K562 (cell line): ENCODE measurements around the gene RNF43. TPM values are rescaled to one million over a fixed set of nuclear protein-coding genes. Genes with fewer than 3 reads are reported as not detected.

Experiments used
- ARNT ChIP-seq, 2 experiments: fragments of 450-650 bp; IDR thresholded peaks; 2 replicates each; pipeline ENCODE4 v1.6.1; 2016; ENCODE audit warnings: mild to moderate bottlenecking in 1 of 2
- DACH1 ChIP-seq: fragments of 450-650 bp; IDR thresholded peaks from 2 replicates; pipeline ENCODE4 v1.6.1; 2018; ENCODE audit not compliant: partially characterized antibody
- E2F5 ChIP-seq: sonication (generic); formaldehyde crosslinking; IDR thresholded peaks from 2 replicates; pipeline ENCODE4 v1.8.0; 2022; ENCODE audit warnings: mild to moderate bottlenecking, missing genetic modification reagents
- EGR1 ChIP-seq: fragments of 450-650 bp; conservative IDR thresholded peaks from 2 replicates; pipeline ENCODE4 v1.6.1; 2017; ENCODE audit warnings: mild to moderate bottlenecking
- FOXK1 ChIP-seq: sonication (generic); formaldehyde crosslinking; IDR thresholded peaks from 2 replicates; pipeline ENCODE4 v1.8.0; 2022; ENCODE audit warnings: missing genetic modification reagents, mild to moderate bottlenecking, borderline replicate concordance
- GMEB1 ChIP-seq: fragments of 250-450 bp; sonication (Bioruptor Pico); IDR thresholded peaks from 2 replicates; pipeline ENCODE4 v1.4.0; 2020; ENCODE audit warnings: mild to moderate bottlenecking
- HDAC6 ChIP-seq: IDR thresholded peaks from 2 replicates; pipeline ENCODE4 v1.6.1; 2012; ENCODE audit warnings: low read depth, mild to moderate bottlenecking, control low read depth, inconsistent platforms, low read length, moderate library complexity
- IRF9 ChIP-seq: fragments of 450-650 bp; IDR thresholded peaks from 2 replicates; pipeline ENCODE4 v1.6.1; 2016; ENCODE audit warnings: missing biosample characterization, missing genetic modification characterization
- MAFK ChIP-seq: IDR thresholded peaks from 2 replicates; pipeline ENCODE4 v1.6.1; 2011; ENCODE audit warnings: low read length, improper control_type of control experiment
- MED1 ChIP-seq: sonication (generic); formaldehyde crosslinking; IDR thresholded peaks from 2 replicates; pipeline ENCODE4 v1.8.1; 2023; ENCODE audit warnings: missing genetic modification reagents, borderline replicate concordance
- MXI1 ChIP-seq: IDR thresholded peaks from 2 replicates; pipeline ENCODE4 v1.6.1; 2011; ENCODE audit warnings: low read depth, mild to moderate bottlenecking, improper control_type of control experiment, low read length
- NR4A1 ChIP-seq, 2 experiments: fragments of 250-450 bp in 1 of 2; fragments of 450-650 bp in 1 of 2; sonication (Bioruptor Pico) in 1 of 2; IDR thresholded peaks; 2 replicates each; pipeline versions ENCODE4 v1.4.0 to v1.6.1; 2016 to 2020; ENCODE audit warnings: mild to moderate bottlenecking in 2 of 2, missing compliant biosample characterization in 1 of 2, missing genetic modification characterization in 1 of 2, moderate library complexity in 1 of 2
- PHF8 ChIP-seq: fragments of 200-600 bp; sonication (generic); IDR thresholded peaks from 2 replicates; pipeline ENCODE4 v1.6.1; 2012; ENCODE audit warnings: mixed run types, mild to moderate bottlenecking, inconsistent platforms, low read length, moderate library complexity, borderline replicate concordance
- RBFOX2 ChIP-seq: fragments of 200-400 bp; formaldehyde crosslinking; IDR thresholded peaks from 2 replicates; pipeline ENCODE4 v1.6.1; 2017; ENCODE audit warnings: low read depth, mild to moderate bottlenecking, low read length, moderate library complexity
- ZNF143 ChIP-seq: sonication (generic); formaldehyde crosslinking; IDR thresholded peaks from 2 replicates; pipeline ENCODE4 v1.9.0; 2022; ENCODE audit warnings: mild to moderate bottlenecking, missing genetic modification reagents
- ZNF592 ChIP-seq: fragments of 450-650 bp; IDR thresholded peaks from 2 replicates; pipeline ENCODE4 v1.6.1; 2017; ENCODE audit warnings: antibody characterized with exemption, mild to moderate bottlenecking
- ZNF639 ChIP-seq, 2 experiments: fragments of 200-800 bp in 1 of 2; sonication (Bioruptor generic) in 1 of 2; sonication (generic) in 1 of 2; formaldehyde crosslinking in 1 of 2; IDR thresholded peaks in 1 of 2; conservative IDR thresholded peaks in 1 of 2; 2 replicates each; pipeline versions ENCODE4 v1.5.0 to v1.6.1; 2016 to 2020; ENCODE audit warnings: missing compliant biosample characterization in 1 of 2, missing genetic modification characterization in 1 of 2, missing genetic modification reagents in 1 of 2
- ZNF695 ChIP-seq: fragments of 450-650 bp; formaldehyde crosslinking; IDR thresholded peaks from 2 replicates; pipeline ENCODE4 v1.4.0; 2020; ENCODE audit warnings: mild to moderate bottlenecking, moderate library complexity
- polyA plus RNA-seq, 8 experiments: library from polyadenylated mRNA; depleted of rRNA in 4 of 8; stranded (reverse) in 5 of 8; unstranded in 3 of 8; fragments of >200 nt; fragmentation: Nextera tagmentation in 2 of 8; fragmentation: Illumina TruSeq in 1 of 8; extraction: Ambion mirVana in 2 of 8; extraction: Trizol in 1 of 8; gene quantifications; 2 replicates each; pipeline versions ENCODE4 v1.2.1 to v1.2.3, GENCODE V29; 2011 to 2014; ENCODE audit warnings: inconsistent platforms in 1 of 8, missing spikeins in 1 of 8
- total RNA-seq, 7 experiments: library from RNA; depleted of rRNA in 6 of 7; stranded (reverse); fragments of >200 nt in 6 of 7; fragmentation: Illumina TruSeq in 2 of 7; extraction: Trizol in 2 of 7; gene quantifications; 2 replicates each; pipeline versions ENCODE4 v1.2.1 to v1.2.3, GENCODE V29; 2011 to 2021; ENCODE audit warnings: low replicate concordance in 1 of 7

RNF43 gene
- total and polyA plus RNA-seq, 9 of the 15 experiments (the other 6 are each of a cell fraction or from before 2014, with no cell fraction given) = 0.29 to 2.7 (median 1.4) TPM

GRCh38 chr17:58414596-58414997, 2.7 kb downstream of the RNF43 start (continued):
- TF ChIP-seq GMEB1 = no peak
- peak; percentile 52 for TF ChIP-seq RBFOX2
- no peak for TF ChIP-seq PHF8
- no peak for TF ChIP-seq E2F5 (CRISPR knock-in tag)
- no peak for TF ChIP-seq IRF9 (tag)
- TF ChIP-seq MXI1 = no peak
- TF ChIP-seq FOXK1 (CRISPR knock-in tag) = no peak
- TF ChIP-seq DACH1 = no peak
- TF ChIP-seq ARNT (IDR thresholded peaks at IDR 0.05) = no peak
- TF ChIP-seq NR4A1 (CRISPR knock-in tag; IDR thresholded peaks at IDR 0.05) = no peak
- TF ChIP-seq NR4A1 (tag; IDR thresholded peaks at IDR 0.05) = peak; percentile 33; the same call in 1 of the 2 replicates
- TF ChIP-seq MED1 (CRISPR knock-in tag) = no peak
- TF ChIP-seq ZNF592 = peak; percentile 61; the same call in 1 of the 2 replicates
- no peak for TF ChIP-seq HDAC6
- TF ChIP-seq ZNF695 = no peak
- peak in 1 of 2 experiments; percentile 46; a peak in 1 of 4 replicates for TF ChIP-seq ZNF639 (CRISPR knock-in tag; conservative IDR thresholded peaks at IDR 0.05 in 1 of 2, IDR thresholded peaks at IDR 0.05 in 1 of 2)
- TF ChIP-seq MAFK = no peak
- TF ChIP-seq ZNF143 = no peak
- no peak for TF ChIP-seq EGR1
